GM18517 (cell line): ENCODE results near the gene TMEM145.
"Not testable (repeated sequence)": the region's sequence is repeated elsewhere in the genome, so short reads cannot be mapped to it uniquely, and the experiment has no call there.

ENCODE experiments used
- ATAC-seq: cut with Tn5 transposase; IDR thresholded peaks from one replicate; pipeline ENCODE4 v1.9.1; 2021; ENCODE audit warnings: mild to moderate bottlenecking, moderate library complexity; ENCODE audit not compliant: unreplicated experiment

Gene TMEM145

DNA sequence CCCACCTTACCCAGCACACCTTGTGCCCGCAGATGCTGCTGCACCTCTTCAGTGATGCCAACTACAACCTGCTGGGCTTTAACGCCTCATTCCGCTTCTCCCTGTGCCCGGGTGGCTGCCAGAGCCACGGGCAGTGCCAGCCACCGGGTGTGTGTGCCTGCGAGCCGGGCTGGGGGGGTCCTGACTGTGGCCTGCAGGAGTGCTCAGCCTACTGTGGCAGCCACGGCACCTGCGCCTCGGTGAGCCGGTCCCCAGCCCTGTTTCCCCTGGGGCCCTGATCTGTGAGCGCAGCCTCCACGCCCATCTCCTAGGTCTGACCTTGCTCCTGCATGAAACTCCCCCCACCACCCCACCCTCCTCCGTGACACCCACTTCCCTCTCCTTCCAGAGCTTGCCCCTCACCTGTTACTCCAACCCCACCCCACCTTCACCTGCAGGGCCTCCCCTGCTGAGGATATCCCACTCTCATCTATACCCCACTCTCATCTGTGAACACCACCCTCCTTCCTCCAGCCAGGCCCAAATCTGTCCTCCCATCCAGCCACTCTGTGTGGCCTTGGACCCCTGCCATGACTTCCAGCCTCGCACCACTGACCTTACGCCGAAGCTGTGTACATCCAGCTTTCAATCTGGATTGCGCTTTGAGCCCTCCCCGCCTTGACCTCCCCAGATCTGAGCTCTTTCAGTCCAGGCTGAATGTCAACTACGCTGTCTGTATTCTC is 21.0 kb downstream of the TMEM145 start:
- no peak for ATAC-seq

DNA sequence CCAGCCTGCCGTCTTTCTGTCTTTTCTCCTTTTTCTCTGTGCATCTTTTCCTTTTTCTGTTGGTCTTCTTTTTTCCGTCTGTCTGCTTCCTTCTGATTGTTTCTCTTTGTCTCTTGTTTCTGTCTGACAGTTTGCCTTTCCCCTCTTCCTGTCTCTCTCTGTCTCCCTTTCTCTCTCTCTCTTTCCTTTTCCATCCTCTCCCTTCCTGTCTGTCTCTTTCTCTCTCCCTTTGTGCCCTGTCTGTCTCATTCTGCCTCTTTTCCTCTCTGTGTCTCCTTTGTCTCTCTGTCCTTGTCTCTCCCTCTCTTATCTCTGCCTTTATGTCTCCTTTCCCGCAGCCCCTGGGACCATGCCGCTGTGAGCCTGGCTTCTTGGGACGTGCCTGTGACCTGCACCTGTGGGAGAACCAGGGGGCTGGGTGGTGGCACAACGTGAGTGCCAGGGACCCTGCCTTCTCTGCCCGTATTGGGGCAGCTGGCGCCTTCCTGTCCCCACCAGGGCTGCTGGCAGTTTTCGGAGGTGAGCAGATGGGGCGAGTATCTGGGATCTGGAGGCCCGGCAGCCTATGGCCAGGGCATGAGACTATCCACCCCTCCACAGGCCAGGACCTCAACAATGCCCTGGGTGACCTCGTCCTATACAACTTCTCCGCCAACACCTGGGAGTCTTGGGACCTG is 21.7 kb downstream of the TMEM145 start:
- no peak for ATAC-seq

DNA sequence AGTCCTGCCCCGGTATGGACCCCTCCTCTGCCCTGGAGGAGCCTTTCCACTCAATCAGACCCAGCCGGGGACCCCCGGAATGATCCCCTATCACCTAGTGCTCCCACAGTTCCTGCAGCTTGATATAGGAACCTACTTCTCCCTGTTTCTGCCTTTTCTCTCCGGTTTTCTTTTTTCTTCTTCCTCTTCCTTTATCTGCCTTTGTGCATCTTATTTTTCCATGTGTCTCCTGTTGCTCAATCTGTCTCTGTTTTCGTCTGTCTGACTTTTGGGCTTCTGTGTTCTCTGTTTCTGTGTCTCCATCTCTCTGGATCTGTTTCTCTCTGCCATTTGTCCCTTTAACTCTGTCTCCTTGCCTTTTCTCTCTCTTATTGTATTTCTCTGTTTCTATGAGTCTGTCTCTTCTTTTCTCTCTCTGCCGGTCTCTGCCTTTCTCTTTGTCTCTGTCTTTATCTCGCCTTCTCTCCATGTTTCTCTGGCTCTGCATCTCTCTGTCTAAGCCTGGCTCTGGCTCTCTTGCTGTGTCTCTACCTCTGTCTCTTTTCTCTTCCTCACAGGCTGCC is 22.3 kb downstream of the TMEM145 start:
- no peak for ATAC-seq

DNA sequence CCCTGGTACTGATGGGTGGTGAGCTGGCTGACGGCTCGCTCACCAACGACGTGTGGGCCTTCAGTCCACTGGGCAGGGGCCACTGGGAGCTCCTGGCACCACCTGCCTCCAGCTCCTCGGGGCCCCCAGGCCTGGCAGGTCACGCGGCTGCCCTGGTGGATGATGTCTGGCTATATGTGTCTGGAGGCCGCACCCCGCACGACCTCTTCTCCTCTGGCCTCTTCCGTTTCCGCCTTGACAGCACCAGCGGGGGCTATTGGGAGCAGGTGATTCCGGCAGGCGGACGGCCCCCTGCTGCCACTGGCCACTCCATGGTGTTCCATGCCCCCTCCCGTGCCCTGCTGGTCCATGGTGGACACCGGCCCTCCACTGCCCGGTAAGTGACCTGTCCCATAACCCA is 22.9 kb downstream of the TMEM145 start:
- ATAC-seq = no peak

DNA sequence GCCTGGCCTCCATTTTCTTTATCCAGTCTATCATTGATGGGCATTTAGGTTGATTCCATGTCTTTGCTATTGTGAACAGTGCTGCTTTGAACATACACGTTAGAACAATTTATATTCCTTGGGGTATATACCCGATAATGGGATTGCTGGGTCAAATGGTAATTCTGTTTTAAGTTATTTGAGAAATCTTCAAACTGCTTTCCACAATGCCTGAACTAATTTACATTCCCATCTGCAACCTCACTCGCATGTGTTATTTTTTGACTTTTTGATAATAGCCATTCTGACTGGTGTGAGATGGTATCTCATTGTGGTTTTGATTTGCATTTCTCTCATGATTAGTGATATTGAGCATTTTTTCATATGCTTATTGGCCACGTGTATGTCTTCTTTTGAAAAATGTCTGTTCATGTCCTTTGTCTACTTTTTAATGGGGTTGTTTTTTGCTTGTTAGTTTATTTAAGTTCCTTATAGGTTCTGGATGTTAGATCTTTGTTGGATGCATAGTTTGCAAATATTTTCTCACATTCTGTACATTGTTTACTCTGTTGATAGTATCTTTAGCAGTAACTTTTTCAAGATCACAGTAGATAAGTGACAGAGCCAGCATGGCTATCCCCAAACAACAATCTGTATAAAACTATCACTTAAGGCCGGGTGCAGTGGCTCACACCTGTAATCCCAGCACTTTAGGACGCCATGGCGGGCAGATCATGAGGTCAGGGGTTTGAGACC is 26.2 kb downstream of the TMEM145 start:
- not testable (repeated sequence) for ATAC-seq

DNA sequence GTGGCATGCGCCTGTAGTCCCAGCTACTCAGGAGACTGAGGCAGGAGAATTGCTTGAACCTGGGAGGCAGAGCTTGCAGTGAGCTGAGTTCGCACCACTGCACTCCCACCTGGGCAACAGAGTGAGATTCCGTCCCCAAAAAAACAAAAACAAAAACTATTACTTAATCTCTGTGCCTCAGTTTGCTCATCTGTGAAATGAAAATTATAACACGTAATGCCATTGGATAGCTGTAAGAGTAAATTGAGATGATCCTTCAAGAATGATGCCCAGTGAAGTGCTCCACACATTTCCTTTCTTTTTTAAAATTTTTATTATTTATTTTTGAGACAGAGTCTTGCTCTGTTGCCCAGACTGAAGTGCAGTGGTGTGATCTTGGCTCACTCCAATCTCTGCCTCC is 26.8 kb downstream of the TMEM145 start:
- ATAC-seq = not testable (repeated sequence)

DNA sequence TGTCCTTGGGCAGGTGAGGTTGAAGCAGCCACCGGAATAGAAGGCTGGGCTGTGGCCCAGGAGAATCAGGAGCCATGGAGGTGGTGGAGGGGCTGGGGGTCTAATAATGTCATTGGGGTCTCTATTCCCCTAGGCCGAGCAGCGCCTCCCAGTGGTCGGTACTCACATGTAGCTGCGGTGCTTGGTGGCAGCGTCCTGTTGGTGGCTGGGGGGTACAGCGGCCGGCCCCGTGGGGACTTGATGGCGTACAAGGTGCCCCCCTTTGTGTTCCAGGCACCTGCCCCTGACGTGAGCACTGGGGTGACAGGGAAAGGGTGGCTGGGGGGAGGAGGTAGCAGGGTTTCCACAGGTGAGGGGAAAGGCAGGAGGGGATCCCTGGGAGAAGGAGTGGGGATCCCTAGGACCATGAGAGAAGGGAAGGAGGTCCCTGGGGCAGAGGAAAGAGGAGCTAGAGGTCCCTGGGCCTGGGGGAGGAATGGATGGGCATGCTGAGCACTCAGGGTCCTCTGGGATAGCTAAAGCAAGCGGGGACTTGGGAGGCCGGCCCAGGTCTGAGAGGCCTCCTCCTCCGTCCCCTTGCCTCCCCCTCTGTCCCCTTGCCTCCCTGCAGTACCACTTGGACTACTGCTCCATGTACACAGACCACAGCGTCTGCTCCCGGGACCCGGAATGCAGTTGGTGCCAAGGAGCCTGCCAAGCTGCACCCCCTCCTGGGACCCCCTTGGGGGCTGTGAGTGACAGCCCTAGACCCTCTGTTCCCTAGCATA is 30.4 kb downstream of the TMEM145 start:
- no peak for ATAC-seq

DNA sequence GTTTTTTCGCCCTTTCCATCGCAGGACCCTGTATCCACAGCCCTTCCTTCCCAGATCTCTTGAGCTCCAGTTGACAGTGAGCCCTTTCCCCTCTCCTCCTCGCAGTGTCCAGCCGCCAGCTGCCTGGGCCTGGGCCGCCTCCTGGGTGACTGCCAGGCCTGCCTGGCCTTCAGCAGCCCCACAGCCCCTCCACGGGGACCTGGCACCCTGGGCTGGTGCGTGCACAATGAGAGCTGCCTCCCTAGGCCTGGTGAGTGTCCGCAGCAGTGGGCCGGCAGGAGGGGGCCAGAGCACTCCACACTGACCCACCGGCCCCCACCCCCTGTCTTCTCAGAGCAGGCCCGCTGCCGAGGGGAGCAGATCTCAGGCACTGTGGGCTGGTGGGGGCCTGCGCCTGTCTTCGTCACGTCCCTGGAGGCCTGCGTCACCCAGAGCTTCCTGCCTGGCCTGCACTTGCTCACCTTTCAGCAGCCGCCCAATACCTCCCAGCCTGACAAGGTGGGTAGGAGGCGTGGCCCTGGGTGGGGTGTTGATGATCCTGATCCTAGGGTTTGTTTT is 31.3 kb downstream of the TMEM145 start:
- ATAC-seq = no peak

DNA sequence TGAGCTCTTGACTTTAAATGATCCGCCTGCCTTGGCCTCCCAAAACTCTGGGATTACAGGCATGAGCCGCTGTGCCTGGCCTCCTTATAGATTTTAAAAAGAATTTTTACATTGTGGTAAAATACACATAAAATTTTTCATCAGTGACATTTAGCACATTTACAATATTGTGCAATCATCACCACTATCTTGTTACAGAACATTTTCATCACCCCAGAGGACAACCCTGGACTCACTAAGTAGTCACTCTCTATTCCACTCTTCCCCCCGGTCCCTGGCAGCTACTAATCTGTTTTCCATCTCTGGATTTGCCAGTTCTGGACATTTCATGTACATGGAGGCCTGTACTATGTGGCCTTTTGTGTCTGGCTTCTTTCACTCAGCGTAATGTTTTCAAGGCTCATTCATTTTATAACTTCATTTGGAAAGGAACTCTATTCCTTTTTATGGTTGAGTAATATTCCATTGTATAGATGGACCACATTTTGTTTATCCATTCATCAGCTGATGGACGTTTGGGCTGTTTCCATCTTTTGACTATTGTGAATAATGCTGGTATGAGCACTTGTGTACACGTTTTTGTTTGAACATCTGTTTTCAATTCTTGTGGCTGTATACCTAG is 32.2 kb downstream of the TMEM145 start:
- ATAC-seq = no peak

DNA sequence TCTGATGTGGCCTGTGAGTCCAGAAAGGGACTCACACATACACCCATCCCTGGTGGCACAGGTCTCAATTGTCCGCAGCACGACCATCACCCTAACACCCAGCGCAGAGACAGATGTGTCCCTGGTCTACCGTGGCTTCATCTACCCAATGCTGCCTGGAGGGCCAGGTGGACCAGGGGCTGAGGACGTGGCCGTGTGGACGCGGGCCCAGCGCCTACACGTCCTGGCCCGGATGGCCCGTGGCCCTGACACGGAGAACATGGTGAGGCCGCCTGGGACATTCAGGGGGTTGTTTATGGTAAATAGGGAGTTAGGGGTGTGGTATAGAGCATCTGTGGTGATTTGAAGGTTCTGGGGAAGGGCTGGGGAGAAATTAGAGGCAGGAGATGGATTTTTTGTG is 35.1 kb downstream of the TMEM145 start:
- ATAC-seq = no peak

DNA sequence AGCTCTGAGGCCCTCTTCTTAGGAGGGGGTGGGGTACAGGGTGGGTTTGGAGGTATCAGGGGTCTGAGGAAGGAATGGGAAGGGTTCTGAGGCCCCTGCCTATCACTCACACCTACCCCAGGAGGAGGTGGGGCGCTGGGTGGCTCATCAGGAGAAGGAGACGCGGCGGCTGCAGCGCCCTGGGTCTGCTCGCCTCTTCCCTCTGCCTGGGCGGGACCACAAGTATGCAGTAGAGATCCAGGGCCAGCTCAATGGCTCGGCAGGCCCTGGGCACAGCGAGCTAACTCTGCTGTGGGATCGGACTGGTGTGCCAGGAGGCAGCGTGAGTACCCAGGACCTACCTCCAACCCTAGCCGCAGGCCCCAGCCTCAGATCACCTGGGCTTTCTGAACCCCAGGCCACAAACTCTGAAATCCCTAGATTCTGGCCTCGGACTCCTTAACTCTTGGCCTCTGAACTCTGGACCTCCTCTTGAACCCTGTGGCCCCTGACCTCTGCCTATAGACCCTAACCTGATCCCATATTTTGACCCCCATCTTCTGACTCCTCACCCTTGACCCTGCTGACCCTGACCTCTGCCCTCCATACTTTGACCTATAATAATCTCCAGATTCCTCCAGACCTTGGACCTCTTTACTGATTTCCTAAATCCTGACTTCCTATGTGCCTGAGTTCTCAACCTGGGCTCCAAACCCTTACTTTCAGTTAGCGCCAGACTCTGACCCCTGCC is 36.4 kb downstream of the TMEM145 start:
- no peak for ATAC-seq

DNA sequence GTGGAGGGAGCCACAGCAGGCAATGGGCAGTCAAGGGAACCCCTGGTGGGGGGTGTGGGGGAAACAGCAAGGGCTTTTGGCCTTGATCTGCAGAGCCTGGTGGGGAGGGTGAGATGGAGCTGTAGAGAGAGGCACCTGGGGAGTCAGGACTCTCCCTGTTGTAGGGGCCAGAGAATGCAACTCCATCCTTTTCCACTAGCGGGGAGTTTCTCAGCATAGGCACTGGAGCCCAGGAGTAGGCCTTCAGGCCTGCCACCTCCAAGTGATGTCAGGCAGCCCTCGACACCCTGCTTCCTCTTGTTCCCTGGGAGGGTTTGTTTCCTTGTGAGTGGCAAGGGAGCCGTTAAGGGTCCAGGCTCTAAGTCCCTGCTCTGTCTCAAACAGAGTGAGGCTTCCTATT is 37.3 kb downstream of the TMEM145 start:
- ATAC-seq = no peak

DNA sequence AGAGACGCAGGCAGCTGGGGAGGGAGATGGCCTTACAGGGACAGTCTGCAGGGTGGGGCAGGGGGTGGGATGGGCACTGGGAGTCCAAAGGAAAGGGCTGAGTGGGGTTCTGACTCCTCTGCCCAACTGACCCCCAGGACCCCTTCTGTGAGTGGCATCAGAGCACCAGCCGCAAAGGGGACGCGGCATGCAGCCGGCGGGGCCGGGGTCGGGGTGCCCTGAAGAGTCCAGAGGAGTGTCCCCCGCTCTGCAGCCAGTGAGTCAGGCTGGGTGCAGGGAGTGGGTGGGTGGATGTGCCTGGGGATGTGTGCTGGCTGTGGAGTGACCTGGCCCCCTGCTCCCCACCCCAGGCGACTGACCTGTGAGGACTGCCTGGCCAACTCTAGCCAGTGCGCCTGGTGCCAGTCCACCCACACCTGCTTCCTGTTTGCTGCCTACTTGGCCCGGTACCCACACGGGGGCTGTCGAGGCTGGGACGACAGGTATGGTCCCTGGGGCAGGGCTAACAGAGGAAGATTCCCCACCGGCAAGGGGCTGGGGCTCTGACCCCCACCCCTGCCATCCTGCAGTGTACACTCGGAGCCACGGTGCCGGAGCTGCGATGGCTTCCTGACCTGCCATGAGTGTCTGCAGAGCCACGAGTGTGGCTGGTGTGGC is 38.1 kb downstream of the TMEM145 start:
- ATAC-seq = no peak

DNA sequence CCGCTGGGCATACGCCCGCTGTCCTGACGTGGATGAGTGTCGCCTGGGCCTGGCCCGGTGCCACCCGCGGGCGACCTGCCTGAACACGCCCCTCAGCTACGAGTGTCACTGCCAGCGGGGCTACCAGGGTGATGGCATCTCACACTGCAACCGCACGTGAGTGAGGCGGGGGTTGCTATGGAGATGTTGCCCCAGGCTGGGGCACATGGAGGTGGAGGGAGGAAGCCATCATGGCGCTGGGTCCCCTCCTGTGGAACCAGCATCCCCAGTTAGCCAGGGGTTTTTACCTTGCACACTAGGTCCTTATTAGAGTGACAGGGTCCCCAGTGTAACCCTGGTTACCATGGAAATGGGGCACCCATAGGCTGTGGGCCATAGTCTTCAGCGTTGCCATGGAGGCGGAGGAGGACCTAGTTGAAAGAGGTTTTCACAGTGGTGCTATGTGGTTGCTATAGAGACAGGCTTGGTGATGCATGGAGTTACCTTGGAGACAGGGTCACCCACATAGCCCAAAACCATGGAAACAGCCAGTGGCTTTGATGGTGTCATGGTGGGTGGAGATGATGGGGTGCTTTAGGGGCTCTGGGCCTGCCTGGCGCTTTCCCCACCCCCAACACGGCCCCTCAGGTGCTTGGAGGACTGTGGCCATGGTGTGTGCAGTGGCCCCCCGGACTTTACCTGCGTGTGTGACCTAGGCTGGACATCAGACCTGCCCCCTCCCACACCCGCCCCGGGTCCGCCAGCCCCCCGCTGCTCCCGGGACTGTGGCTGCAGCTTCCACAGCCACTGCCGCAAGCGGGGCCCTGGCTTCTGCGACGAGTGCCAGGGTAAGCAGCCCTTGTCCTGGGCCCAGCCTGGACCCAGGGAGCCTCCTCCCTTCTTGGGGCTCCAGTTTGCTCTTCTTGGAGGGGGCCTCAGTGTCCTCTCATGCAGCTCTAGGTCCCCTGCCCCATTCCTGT is 39.5 kb downstream of the TMEM145 start:
- no peak for ATAC-seq

DNA sequence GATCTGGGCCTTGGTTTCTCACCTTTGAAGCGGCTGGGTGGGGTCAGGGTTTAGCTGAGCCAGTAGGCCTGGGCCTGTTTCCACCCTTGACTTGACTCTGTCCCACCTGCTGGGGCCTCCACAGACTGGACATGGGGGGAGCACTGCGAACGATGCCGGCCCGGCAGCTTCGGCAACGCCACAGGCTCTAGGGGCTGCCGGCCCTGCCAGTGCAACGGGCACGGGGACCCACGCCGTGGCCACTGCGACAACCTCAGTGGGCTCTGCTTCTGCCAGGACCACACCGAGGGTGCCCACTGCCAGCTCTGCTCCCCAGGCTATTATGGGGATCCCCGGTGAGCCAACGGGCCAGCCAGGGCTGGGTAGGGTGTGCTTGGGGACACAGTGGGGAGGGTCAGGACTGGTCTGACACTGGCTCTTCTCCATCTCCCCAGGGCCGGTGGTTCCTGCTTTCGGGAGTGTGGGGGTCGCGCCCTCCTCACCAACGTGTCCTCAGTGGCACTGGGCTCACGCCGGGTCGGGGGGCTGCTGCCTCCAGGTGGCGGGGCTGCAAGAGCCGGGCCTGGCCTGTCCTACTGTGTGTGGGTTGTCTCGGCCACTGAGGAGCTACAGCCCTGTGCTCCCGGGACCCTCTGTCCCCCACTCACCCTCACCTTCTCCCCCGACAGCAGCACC is 40.4 kb downstream of the TMEM145 start:
- ATAC-seq = no peak

DNA sequence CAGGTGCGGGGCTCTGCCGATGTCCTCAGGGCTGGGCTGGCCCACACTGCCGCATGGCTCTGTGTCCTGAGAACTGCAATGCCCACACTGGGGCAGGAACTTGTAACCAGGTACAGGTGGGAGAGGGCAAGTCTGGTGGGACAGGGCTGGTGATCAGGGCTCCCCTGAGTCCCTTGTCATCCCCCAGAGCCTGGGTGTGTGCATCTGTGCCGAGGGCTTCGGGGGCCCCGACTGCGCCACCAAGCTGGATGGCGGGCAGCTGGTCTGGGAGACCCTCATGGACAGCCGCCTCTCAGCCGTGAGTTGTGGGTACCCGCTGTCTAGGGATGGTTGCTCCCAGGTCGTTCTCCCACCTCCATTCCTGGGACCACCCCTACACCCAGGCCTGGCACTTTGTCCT is 42.8 kb downstream of the TMEM145 start:
- no peak for ATAC-seq

DNA sequence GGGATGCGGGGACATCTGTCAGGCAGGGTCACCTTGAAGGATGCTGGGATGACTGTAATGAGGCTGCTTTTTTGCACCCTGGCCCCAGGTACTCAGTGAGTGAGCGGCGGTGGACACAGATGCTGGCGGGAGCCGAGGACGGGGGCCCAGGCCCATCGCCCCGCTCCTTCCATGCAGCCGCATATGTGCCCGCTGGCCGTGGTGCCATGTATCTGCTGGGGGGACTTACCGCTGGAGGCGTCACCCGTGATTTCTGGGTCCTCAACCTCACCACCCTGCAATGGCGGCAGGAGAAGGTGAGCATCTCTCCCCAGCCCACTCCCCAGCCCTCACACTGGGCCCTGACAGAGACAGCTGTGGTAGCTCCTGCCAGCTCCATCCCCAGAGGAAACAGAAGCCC is 43.6 kb downstream of the TMEM145 start:
- no peak for ATAC-seq
